Stimulated activated CD8-positive, alpha-beta memory T cell treated with anti-CD3 and anti-CD28 coated beads, Interleukin-7, amount 100 ng/mL, for 24 hours (primary cell): Measurements from ENCODE around the gene RDH16.
"Not testable (repeated sequence)": the region's sequence is repeated elsewhere in the genome, so short reads cannot be mapped to it uniquely, and the experiment has no call there.

ENCODE experiments used
- DNase-seq: peaks from one replicate; pipeline ENCODE4 v3.0.0-alpha.2; 2020; ENCODE audit warnings: low read depth

The RDH16 gene

GRCh38 chr12:56916996-56917333 is 40.4 kb downstream of the RDH16 start:
- no peak for DNase-seq

- no peak for DNase-seq
These were observed 41.0 kb downstream of the RDH16 start for GRCh38 chr12:56916296-56916995.

GRCh38 chr12:56914724-56915123 is 42.7 kb downstream of the RDH16 start:
- DNase-seq, result no peak

- DNase-seq, result no peak
These were observed 43.2 kb downstream of the RDH16 start for GRCh38 chr12:56914256-56914655.

GRCh38 chr12:56909403-56909802 is 48.0 kb downstream of the RDH16 start:
- not testable (repeated sequence) for DNase-seq

GRCh38 chr12:56908136-56908535 is 49.3 kb downstream of the RDH16 start:
- DNase-seq, result no peak

GRCh38 chr12:56905852-56906251 is 51.6 kb downstream of the RDH16 start:
- no peak for DNase-seq

- DNase-seq, result no peak
These were observed 54.0 kb downstream of the RDH16 start for GRCh38 chr12:56903374-56903773.
